Measurements from ENCODE around the gene FAM53B.

The FAM53B gene

GRCh38 chr10:124727361-124727960 is 16.7 kb downstream of the FAM53B start:
- H3K4me1 ChIP-seq (ENCODE audit: control insufficient read depth, insufficient read depth, low read length): no peaks in the 10 kb centered on the region; the same call in 1 of the 2 replicates

DNA sequence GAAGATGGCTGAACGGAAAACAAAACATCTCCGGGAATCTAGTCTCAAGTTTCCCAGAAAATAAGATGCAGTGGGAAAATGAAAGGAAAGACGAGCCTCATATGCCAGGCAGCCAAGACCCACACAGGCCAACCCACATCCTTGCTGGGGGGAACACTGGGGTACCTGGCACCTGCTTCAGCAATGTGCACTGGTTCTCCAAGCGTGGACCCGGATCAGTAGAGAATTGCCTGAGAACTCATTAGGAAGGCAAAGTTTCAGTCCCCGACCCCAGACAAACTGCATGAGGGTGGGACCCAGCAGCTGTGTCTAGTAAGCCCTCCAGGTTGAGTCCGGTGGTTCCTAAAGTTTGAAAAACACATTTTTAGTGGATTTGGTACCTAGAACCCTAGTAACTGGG is 18.4 kb downstream of the FAM53B start:
- H3K27ac ChIP-seq (ENCODE audit: low read length): no peak overlapping the region
- WGBS (ENCODE audit: insufficient coverage, insufficient read length): no CpG with 5 or more reads among the region's 7 CpGs

More at GRCh38 chr10:124727361-124727960, 16.7 kb downstream of the FAM53B start:
- WGBS (ENCODE audit: insufficient coverage, insufficient read length): no CpG with 5 or more reads among the region's 6 CpGs
- Histone ChIP-seq H3K4me3 (ENCODE audit: low read length) (no peak overlapping the region), H3K27me3 (ENCODE audit: control insufficient read depth, insufficient read depth, low read length) (no peaks in the 10 kb centered on the region), H3K27ac (ENCODE audit: low read length) (no peak overlapping the region), H3K36me3 (ENCODE audit: control insufficient read depth, insufficient read depth, low read length) (no peaks in the 10 kb centered on the region), H3K9me3 (ENCODE audit: control insufficient read depth, insufficient read depth, low read length) (no peaks in the 10 kb centered on the region)
- no peak for DNase-seq (ENCODE audit: low read depth, low spot score)

DNA sequence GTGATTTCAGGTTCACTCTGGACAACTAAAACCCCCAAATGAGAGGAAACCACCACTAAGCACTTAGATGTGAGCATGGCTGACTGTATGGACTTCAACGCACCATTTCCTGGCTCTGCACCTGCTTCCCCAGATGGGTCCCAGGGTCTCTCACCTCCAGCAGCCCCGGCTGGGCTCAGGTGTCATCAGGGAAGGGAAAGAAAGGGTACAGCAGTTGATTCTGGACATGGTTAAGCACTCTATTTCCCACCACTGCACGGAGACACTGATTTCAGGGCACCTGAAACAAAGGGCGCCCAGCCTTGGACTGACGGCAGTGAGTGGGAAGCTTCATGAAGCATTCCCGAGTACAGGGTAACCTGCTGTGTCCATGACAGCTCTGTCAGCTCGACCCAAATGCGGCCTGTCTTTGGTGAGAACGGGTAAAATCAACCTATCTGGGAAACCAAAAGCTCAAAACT is 19.0 kb downstream of the FAM53B start:
- Histone ChIP-seq H3K27ac (ENCODE audit: low read length) (no peak overlapping the region), H3K9me3 (ENCODE audit: control insufficient read depth, insufficient read depth, low read length) (no peaks in the 10 kb centered on the region), H3K4me3 (ENCODE audit: low read length) (no peak overlapping the region), H3K4me1 (ENCODE audit: control insufficient read depth, insufficient read depth, low read length) (no peaks in the 10 kb centered on the region; the same call in 1 of the 2 replicates), H3K27me3 (ENCODE audit: control insufficient read depth, insufficient read depth, low read length) (no peaks in the 10 kb centered on the region), H3K36me3 (ENCODE audit: control insufficient read depth, insufficient read depth, low read length) (no peaks in the 10 kb centered on the region)
- WGBS (ENCODE audit: insufficient coverage, insufficient read length): no CpG with 5 or more reads among the region's 9 CpGs
- DNase-seq (ENCODE audit: low read depth, low spot score): no peak

More for the DNA sequence above, 18.4 kb downstream of the FAM53B start:
- DNase-seq (ENCODE audit: low read depth, low spot score): no peak
- Histone ChIP-seq H3K4me3 (ENCODE audit: low read length) (no peak overlapping the region), H3K27me3 (ENCODE audit: control insufficient read depth, insufficient read depth, low read length) (no peaks in the 10 kb centered on the region), H3K4me1 (ENCODE audit: control insufficient read depth, insufficient read depth, low read length) (no peaks in the 10 kb centered on the region; the same call in 1 of the 2 replicates), H3K9me3 (ENCODE audit: control insufficient read depth, insufficient read depth, low read length) (no peaks in the 10 kb centered on the region), H3K36me3 (ENCODE audit: control insufficient read depth, insufficient read depth, low read length) (no peaks in the 10 kb centered on the region)

GRCh38 chr10:124724279-124725027 is 19.7 kb downstream of the FAM53B start:
- H3K4me3 ChIP-seq (ENCODE audit: low read length): no peak overlapping the region
- H3K36me3 ChIP-seq (ENCODE audit: control insufficient read depth, insufficient read depth, low read length): no peaks in the 10 kb centered on the region
- no peaks in the 10 kb centered on the region for H3K27me3 ChIP-seq (ENCODE audit: control insufficient read depth, insufficient read depth, low read length)
- H3K27ac ChIP-seq (ENCODE audit: low read length): no peak overlapping the region
- DNase-seq (ENCODE audit: low read depth, low spot score): no peak
- WGBS (ENCODE audit: insufficient coverage, insufficient read length): no CpG with 5 or more reads among the region's 20 CpGs
- no peaks in the 10 kb centered on the region for H3K9me3 ChIP-seq (ENCODE audit: control insufficient read depth, insufficient read depth, low read length)
- H3K4me1 ChIP-seq (ENCODE audit: control insufficient read depth, insufficient read depth, low read length): no peaks in the 10 kb centered on the region; the same call in 1 of the 2 replicates

DNA sequence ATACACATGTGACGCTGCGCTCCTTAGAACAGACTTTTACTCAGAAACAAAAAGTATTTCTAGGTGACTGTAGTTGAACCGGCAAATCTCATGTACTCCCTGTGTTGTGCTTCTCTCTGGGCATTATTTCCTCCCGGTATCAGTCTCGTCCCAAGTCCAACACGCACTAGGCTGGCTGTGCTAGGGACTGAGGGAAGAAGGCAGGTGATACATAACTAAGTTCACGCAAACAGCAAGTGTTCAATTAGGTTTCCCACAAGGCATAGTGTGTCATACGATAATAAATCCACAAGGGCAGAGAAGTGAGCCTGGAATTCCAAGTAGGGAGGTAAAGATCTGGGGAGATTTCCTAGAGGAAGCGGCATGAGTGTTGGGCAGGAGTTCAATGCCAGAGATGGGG is 20.4 kb downstream of the FAM53B start:
- no CpG with 5 or more reads among the region's 9 CpGs for WGBS (ENCODE audit: insufficient coverage, insufficient read length)
- Histone ChIP-seq H3K4me1 (ENCODE audit: control insufficient read depth, insufficient read depth, low read length) (no peaks in the 10 kb centered on the region; the same call in 1 of the 2 replicates), H3K4me3 (ENCODE audit: low read length) (no peak overlapping the region), H3K27me3 (ENCODE audit: control insufficient read depth, insufficient read depth, low read length) (no peaks in the 10 kb centered on the region), H3K36me3 (ENCODE audit: control insufficient read depth, insufficient read depth, low read length) (no peaks in the 10 kb centered on the region), H3K9me3 (ENCODE audit: control insufficient read depth, insufficient read depth, low read length) (no peaks in the 10 kb centered on the region), H3K27ac (ENCODE audit: low read length) (no peak overlapping the region)
- no peak for DNase-seq (ENCODE audit: low read depth, low spot score)

GRCh38 chr10:124722798-124723783 is 21.1 kb downstream of the FAM53B start:
- Histone ChIP-seq H3K9me3 (ENCODE audit: control insufficient read depth, insufficient read depth, low read length) (no peaks in the 10 kb centered on the region), H3K36me3 (ENCODE audit: control insufficient read depth, insufficient read depth, low read length) (no peaks in the 10 kb centered on the region), H3K4me3 (ENCODE audit: low read length) (no peak overlapping the region), H3K4me1 (ENCODE audit: control insufficient read depth, insufficient read depth, low read length) (no peaks in the 10 kb centered on the region; the same call in 1 of the 2 replicates), H3K27me3 (ENCODE audit: control insufficient read depth, insufficient read depth, low read length) (no peaks in the 10 kb centered on the region), H3K27ac (ENCODE audit: low read length) (no peak overlapping the region)
- no peak for DNase-seq (ENCODE audit: low read depth, low spot score)
- no CpG with 5 or more reads among the region's 8 CpGs for WGBS (ENCODE audit: insufficient coverage, insufficient read length)

GRCh38 chr10:124721330-124722045 is 22.7 kb downstream of the FAM53B start:
- no peak for DNase-seq (ENCODE audit: low read depth, low spot score)
- Histone ChIP-seq H3K9me3 (ENCODE audit: control insufficient read depth, insufficient read depth, low read length) (no peaks in the 10 kb centered on the region), H3K4me3 (ENCODE audit: low read length) (no peak overlapping the region), H3K36me3 (ENCODE audit: control insufficient read depth, insufficient read depth, low read length) (no peaks in the 10 kb centered on the region), H3K27me3 (ENCODE audit: control insufficient read depth, insufficient read depth, low read length) (no peaks in the 10 kb centered on the region), H3K27ac (ENCODE audit: low read length) (no peak overlapping the region), H3K4me1 (ENCODE audit: control insufficient read depth, insufficient read depth, low read length) (no peaks in the 10 kb centered on the region; the same call in 1 of the 2 replicates)
- WGBS (ENCODE audit: insufficient coverage, insufficient read length): no CpG with 5 or more reads among the region's 16 CpGs

DNA sequence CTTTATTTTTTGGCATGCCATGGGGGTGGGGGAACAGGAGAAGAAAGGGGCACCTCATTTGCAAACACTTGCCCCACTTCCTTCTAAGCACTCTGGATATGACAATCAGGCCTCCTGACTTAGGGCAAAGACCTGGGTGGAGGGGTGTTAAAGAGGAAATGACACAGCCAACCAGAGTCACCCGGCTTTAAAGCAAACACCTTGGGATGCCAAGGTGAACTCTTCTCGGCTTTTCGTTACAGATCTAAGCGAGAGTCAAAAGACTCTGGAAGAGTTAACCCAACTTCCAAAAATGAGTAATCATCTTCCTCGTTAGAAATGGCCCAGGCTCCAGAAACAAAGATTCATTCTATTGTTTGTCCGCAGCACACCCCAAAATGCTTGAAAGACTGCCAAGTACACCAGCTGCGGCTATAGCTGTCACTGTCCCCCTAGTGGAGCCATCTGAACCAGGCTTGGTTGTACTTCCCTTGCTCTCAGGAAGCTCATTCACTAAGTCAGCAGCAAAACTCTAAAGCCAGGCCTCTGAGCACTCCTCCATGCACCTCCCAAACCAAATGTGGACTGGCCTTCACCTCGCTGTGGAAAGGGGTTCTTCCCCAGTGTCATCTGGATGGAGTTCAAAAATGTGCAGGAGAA is 24.8 kb downstream of the FAM53B start:
- no peak for DNase-seq (ENCODE audit: low read depth, low spot score)
- WGBS (ENCODE audit: insufficient coverage, insufficient read length): no CpG with 5 or more reads among the region's 8 CpGs
- no peaks in the 10 kb centered on the region for H3K27me3 ChIP-seq (ENCODE audit: control insufficient read depth, insufficient read depth, low read length)
- no peaks in the 10 kb centered on the region for H3K9me3 ChIP-seq (ENCODE audit: control insufficient read depth, insufficient read depth, low read length)
- no peak overlapping the region for H3K27ac ChIP-seq (ENCODE audit: low read length)
- no peak overlapping the region; the same call in 1 of the 2 replicates for H3K4me3 ChIP-seq (ENCODE audit: low read length)
- H3K4me1 ChIP-seq (ENCODE audit: control insufficient read depth, insufficient read depth, low read length): no peaks in the 10 kb centered on the region; the same call in 1 of the 2 replicates
- no peaks in the 10 kb centered on the region for H3K36me3 ChIP-seq (ENCODE audit: control insufficient read depth, insufficient read depth, low read length)

DNA sequence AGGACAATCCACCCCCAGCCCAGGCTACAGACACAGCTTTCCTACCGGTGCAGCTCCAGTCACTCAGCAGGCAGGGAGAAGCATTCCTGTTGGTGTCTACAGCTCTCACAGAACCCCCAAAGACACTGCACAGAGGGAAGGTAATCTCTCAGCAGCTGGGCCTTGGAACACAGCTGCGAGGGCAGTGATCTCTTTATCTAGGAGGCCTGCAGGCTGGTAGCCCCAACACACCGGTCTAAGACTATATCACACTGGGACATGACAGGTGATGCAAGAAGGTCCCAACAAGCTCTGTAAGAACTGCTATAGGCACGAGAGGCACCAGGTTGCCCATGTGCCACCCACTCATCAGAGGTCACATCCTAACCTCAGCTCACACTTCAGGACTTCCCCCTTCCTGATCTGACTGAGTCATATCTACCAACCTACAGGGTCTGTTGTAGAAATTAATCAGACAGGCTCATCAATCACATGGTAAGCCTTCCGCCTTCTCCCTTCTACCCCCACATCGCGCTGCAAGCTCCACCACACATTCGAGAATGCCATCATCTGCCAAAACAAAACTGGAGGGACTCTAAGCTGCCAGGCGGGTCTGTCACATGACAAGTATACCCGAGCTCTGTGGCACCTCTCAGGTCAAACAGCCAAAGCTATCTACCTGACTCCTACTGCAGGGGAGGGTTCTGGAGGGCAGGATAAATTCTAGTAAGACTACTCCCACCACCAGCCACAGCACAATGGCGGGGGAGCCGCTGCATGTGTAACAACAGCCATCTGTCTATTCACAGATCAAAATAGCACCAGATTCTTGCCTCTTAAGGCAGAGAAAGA is 26.1 kb downstream of the FAM53B start:
- Histone ChIP-seq H3K4me3 (ENCODE audit: low read length) (no peak overlapping the region), H3K27ac (ENCODE audit: low read length) (no peak overlapping the region), H3K9me3 (ENCODE audit: control insufficient read depth, insufficient read depth, low read length) (no peaks in the 10 kb centered on the region), H3K36me3 (ENCODE audit: control insufficient read depth, insufficient read depth, low read length) (no peaks in the 10 kb centered on the region), H3K27me3 (ENCODE audit: control insufficient read depth, insufficient read depth, low read length) (no peaks in the 10 kb centered on the region), H3K4me1 (ENCODE audit: control insufficient read depth, insufficient read depth, low read length) (no peaks in the 10 kb centered on the region)
- DNase-seq (ENCODE audit: low read depth, low spot score): no peak
- no CpG with 5 or more reads among the region's 12 CpGs for WGBS (ENCODE audit: insufficient coverage, insufficient read length)
